ENCODE measurements around the gene FBRS.
A peak's percentile ranks its signal among the peaks of the same experiment; 100 is the strongest.

FBRS gene

DNA sequence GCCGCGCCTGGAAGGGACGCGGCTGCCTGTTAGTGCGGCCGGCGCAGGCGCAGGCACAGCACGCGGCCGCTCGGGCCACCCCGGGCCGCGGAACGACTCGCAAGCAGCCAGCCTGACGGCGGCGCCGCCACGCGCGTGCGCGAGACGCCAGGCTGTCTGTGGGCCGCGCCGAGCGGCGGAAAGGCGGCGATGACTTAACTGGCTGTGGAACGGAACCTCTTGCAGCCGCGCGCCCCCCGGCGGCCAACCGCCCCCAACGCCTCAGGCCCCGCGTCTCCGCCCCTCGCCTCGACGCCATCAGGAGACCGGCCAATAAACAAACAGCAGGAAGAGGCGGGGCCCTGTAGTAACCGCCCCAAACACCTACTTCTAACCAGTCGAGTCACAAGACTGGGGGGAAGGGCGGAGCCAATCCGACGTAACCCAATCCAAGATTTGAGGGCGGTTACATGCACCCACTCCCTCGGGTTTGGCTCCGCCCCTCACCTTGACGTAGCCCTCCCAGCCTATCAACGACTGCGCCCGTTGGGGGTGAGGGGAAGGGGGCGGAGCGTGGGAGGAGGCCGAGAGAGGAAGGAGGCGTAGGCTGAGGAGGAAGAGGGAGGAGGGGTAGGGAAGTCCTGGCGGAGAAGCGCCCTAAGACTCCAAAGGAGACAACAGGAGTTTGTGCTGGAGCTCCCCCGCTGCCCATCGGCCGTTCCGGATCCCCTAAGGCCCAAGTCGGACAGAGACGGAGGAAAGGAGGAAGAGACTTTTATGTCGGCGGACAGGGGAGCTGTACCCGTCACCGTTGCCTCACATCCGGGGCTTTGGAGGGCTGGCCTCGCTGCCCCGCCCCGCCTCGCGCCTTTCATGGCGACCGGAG lies at the start of gene FBRS:
TSS of gene FBRS (plus strand) at position 566 of the 865 bp plus-strand sequence. CDS start 1,088 bp downstream, outside the sequence.
- H3K27me3 ChIP-seq: no peaks in the 10 kb centered on the region
- peaks cover 73% of the 10 kb centered on the region for H3K36me3 ChIP-seq
- peak within 1 kb of the TSS; percentile 90 to 97 for H3K4me3 ChIP-seq (ENCODE audit: low read depth in 1 of 2, low read length in 1 of 2)
- H3K9me3 ChIP-seq: no peaks in the 10 kb centered on the region
- TF ChIP-seq CTCF (IDR thresholded peaks at IDR 0.05): peak; percentile 99
- peaks cover 41 to 44% of the 10 kb centered on the region in 2 experiments for H3K4me1 ChIP-seq (ENCODE audit: control insufficient read depth in 1 of 2, insufficient read depth in 1 of 2, low read depth in 1 of 2, low read length in 1 of 2)
- peak within 1 kb of the TSS; percentile 97 for H3K27ac ChIP-seq

GRCh38 chr16:30609002-30609925 lies 49.0 kb upstream of the FBRS start:
- Histone ChIP-seq H3K4me3 (ENCODE audit: low read depth in 1 of 2, low read length in 1 of 2) (peak overlapping the region; percentile 77 to 99), H3K4me1 (ENCODE audit: control insufficient read depth in 1 of 2, insufficient read depth in 1 of 2, low read depth in 1 of 2, low read length in 1 of 2) (peaks cover 22 to 26% of the 10 kb centered on the region in 2 experiments), H3K36me3 (peaks cover 8% of the 10 kb centered on the region), H3K27me3 (no peaks in the 10 kb centered on the region), H3K27ac (peak overlapping the region; percentile 82), H3K9me3 (no peaks in the 10 kb centered on the region)
- TF ChIP-seq CTCF (IDR thresholded peaks at IDR 0.05): no peak

DNA sequence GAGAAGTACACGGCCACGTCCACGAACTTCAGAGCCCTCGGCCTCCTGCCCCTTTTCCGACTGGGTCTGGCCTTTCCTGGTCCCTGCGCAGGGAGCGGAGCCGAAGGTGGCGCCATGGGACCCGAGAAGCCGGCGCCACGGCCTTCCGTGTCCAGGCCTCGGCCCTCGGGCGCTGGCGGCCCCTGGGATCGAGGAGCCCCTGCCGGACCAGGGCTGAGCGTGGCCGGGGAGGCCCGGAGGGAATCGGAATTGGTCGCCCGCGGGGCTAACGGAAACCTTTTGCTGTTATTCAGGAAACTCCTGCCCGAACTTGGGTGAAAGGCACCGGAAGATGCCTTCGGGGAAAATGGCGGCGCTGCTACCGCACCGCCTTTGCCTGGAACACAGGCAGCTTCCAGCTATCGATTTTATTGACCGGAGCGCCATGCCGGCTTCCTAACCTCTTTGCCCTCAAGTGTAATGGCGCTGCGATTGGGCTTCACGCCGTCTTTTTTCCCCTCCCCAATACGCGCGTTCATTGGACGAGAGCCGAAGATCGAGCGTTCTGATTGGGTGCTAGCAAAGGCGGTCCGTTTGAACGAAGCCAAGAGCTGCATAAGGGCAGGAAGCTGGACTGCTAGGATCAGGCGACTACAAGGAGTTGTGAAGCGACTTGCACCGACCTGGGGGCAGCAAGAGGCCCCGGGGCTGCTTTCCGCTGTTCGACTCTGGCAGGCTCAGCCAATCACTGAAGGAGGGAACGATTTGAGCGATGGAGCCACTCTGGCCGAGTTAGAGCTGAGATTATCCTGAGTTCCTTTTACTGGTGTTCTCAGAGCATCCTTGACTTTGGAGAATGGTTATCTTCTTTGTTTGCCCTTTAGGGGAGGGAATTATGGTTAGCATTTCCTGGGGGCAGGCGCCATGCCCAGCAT lies 48.0 kb upstream of the FBRS start, which contains the start of gene ZNF689:
TSS of gene ZNF689 (minus strand) at position 464 of the 914 bp plus-strand sequence. CDS start at position 116, 348 bp downstream.
- Histone ChIP-seq H3K9me3 (no peaks in the 10 kb centered on the region), H3K27me3 (no peaks in the 10 kb centered on the region), H3K36me3 (no peaks in the 10 kb centered on the region), H3K27ac (peak within 1 kb of the TSS; percentile 82), H3K4me3 (ENCODE audit: low read depth in 1 of 2, low read length in 1 of 2) (peak within 1 kb of the TSS; percentile 77 to 99), H3K4me1 (ENCODE audit: control insufficient read depth in 1 of 2, insufficient read depth in 1 of 2, low read depth in 1 of 2, low read length in 1 of 2) (peaks cover 20 to 23% of the 10 kb centered on the region in 2 experiments)
- no peak for TF ChIP-seq CTCF (IDR thresholded peaks at IDR 0.05)

DNA sequence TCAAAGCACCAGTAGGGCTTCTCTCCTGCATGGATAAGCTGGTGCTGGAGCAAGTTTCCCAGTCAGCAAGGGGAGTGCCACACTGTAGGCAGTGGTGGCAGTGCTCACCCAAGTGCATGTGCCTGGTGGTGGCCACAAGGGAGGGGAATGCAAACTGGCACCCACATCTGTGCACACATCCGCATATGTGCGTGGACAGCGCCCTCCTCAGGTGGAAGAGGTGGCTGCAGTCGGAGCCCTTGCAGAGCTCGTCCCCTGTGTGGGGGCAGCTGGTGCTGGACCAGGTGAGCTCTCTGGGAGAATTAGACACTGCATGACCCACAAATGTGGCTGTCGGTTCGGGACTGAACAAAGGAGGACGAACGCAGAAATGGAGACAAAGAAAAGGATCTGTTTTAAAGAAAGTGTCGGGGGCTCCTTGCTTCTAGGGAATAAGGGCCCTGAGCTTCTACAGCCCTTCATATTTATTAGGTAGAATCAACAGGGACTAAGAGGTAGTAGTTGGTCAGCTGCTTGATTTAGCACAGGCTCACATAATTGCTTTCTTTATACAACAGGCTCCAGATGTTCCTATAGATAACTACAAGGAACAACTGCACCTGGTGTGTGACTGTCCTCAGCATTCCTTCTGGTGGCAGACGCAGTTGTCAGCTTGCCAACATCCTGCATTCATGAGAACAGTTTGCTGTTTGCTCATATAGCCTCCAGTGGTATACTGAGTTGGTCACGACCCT lies 42.7 kb upstream of the FBRS start:
- no peaks in the 10 kb centered on the region for H3K27me3 ChIP-seq
- no peak overlapping the region for H3K27ac ChIP-seq
- H3K4me1 ChIP-seq (ENCODE audit: control insufficient read depth in 1 of 2, insufficient read depth in 1 of 2, low read depth in 1 of 2, low read length in 1 of 2): peaks cover 7 to 13% of the 10 kb centered on the region in 2 experiments
- TF ChIP-seq CTCF (IDR thresholded peaks at IDR 0.05): peak; percentile 31
- no peaks in the 10 kb centered on the region for H3K9me3 ChIP-seq
- H3K4me3 ChIP-seq (ENCODE audit: low read depth in 1 of 2, low read length in 1 of 2): no peak overlapping the region
- H3K36me3 ChIP-seq: no peaks in the 10 kb centered on the region
